Neural crest cell (in vitro differentiated cells): Measurements from ENCODE around the gene ATP2B3. TPM values are rescaled to one million over a fixed set of nuclear protein-coding genes. Genes with fewer than 3 reads are reported as not detected.

Source experiments
- DNase-seq: peaks from one replicate; pipeline ENCODE4 v3.0.0; 2021; ENCODE audit warnings: low read depth, mixed read lengths, low spot score
- H3K27ac Mint-ChIP-seq: one replicate; pipeline ENCODE4 v1.8.0; 2021; ENCODE audit warnings: mild to moderate bottlenecking, mixed read lengths; ENCODE audit not compliant: unreplicated experiment
- H3K27me3 Mint-ChIP-seq: 2 replicates; pipeline ENCODE4 v1.8.0; 2021; ENCODE audit warnings: low read depth, mild to moderate bottlenecking, mixed read lengths
- H3K36me3 Mint-ChIP-seq: 2 replicates; pipeline ENCODE4 v1.8.0; 2021; ENCODE audit warnings: low read depth, mild to moderate bottlenecking, mixed read lengths
- H3K4me1 Mint-ChIP-seq: 2 replicates; pipeline ENCODE4 v1.8.0; 2021; ENCODE audit warnings: mixed read lengths
- H3K4me3 Mint-ChIP-seq: one replicate; pipeline ENCODE4 v1.8.0; 2021; ENCODE audit warnings: mild to moderate bottlenecking, mixed read lengths
- H3K9me3 Mint-ChIP-seq: 2 replicates; pipeline ENCODE4 v1.8.0; 2021; ENCODE audit warnings: mixed read lengths
- CTCF ChIP-seq: fragments of 200-600 bp; sonication (generic); conservative IDR thresholded peaks from 2 replicates; pipeline ENCODE4 v1.5.0; 2021; ENCODE audit warnings: antibody characterized with exemption, mild to moderate bottlenecking
- total RNA-seq: library from RNA; stranded (reverse); gene quantifications from 2 replicates; pipeline ENCODE4 v1.2.1, GENCODE V29; 2021

Gene ATP2B3
- total RNA-seq, 1 donor from 2014 or later: 0.05 TPM

- DNase-seq: no peak
- H3K4me1 Mint-ChIP-seq: no peaks in the 10 kb centered on the region
- H3K9me3 Mint-ChIP-seq: no peaks in the 10 kb centered on the region
- peaks cover 3% of the 10 kb centered on the region for H3K27me3 Mint-ChIP-seq
- no peaks in the 10 kb centered on the region for H3K36me3 Mint-ChIP-seq
- no peak overlapping the region for H3K4me3 Mint-ChIP-seq
- TF ChIP-seq CTCF: no peak
- H3K27ac Mint-ChIP-seq: no peak overlapping the region
Observed at GRCh38 chrX:153551135-153551534, 33.7 kb downstream of the ATP2B3 start.

- TF ChIP-seq CTCF: peak; percentile 71
- DNase-seq: peak; percentile 61
- no peaks in the 10 kb centered on the region for H3K9me3 Mint-ChIP-seq
- H3K27me3 Mint-ChIP-seq: peaks cover 3% of the 10 kb centered on the region
- no peaks in the 10 kb centered on the region for H3K36me3 Mint-ChIP-seq
- H3K27ac Mint-ChIP-seq: no peak overlapping the region
- H3K4me3 Mint-ChIP-seq: no peak overlapping the region
- no peaks in the 10 kb centered on the region for H3K4me1 Mint-ChIP-seq
Observed at GRCh38 chrX:153554519-153555167, 37.2 kb downstream of the ATP2B3 start.

- H3K4me1 Mint-ChIP-seq: no peaks in the 10 kb centered on the region
- H3K36me3 Mint-ChIP-seq: no peaks in the 10 kb centered on the region
- no peaks in the 10 kb centered on the region for H3K9me3 Mint-ChIP-seq
- DNase-seq: no peak
- TF ChIP-seq CTCF: no peak
- no peak overlapping the region for H3K4me3 Mint-ChIP-seq
- H3K27ac Mint-ChIP-seq: no peak overlapping the region
- no peaks in the 10 kb centered on the region for H3K27me3 Mint-ChIP-seq
Observed at GRCh38 chrX:153556767-153557166, 39.3 kb downstream of the ATP2B3 start.

GRCh38 chrX:153557618-153558355 lies 40.3 kb downstream of the ATP2B3 start:
- H3K4me1 Mint-ChIP-seq: no peaks in the 10 kb centered on the region
- no peak overlapping the region for H3K27ac Mint-ChIP-seq
- no peak for DNase-seq
- TF ChIP-seq CTCF: no peak
- H3K9me3 Mint-ChIP-seq: no peaks in the 10 kb centered on the region
- H3K36me3 Mint-ChIP-seq: no peaks in the 10 kb centered on the region
- H3K27me3 Mint-ChIP-seq: no peaks in the 10 kb centered on the region
- H3K4me3 Mint-ChIP-seq: no peak overlapping the region

GRCh38 chrX:153560000-153560399 lies 42.6 kb downstream of the ATP2B3 start:
- no peak for TF ChIP-seq CTCF
- H3K4me1 Mint-ChIP-seq: no peaks in the 10 kb centered on the region
- no peaks in the 10 kb centered on the region for H3K9me3 Mint-ChIP-seq
- no peak overlapping the region for H3K27ac Mint-ChIP-seq
- no peak overlapping the region for H3K4me3 Mint-ChIP-seq
- H3K36me3 Mint-ChIP-seq: no peaks in the 10 kb centered on the region
- no peaks in the 10 kb centered on the region for H3K27me3 Mint-ChIP-seq
- no peak for DNase-seq
